Sigmoid colon (tissue), 4 donors: ENCODE measurements around the gene FMNL3.

Source experiments
- EP300 ChIP-seq, 4 donors: sonication (generic); formaldehyde crosslinking; IDR thresholded peaks; one replicate each; pipeline ENCODE4 v1.6.1; 2017; ENCODE audit warnings: antibody characterized with exemption in 4 of 4
- POLR2AphosphoS5 ChIP-seq, 4 donors: sonication (generic); formaldehyde crosslinking; IDR thresholded peaks; one replicate each; pipeline ENCODE4 v1.6.1; 2017; ENCODE audit warnings: antibody characterized with exemption in 4 of 4
- TF ChIP-seq, protein P1 (sequence below), 4 experiments: fragments of 450-650 bp in 3 of 4; fragments of 200-600 bp in 1 of 4; IDR thresholded peaks; one replicate each; pipeline ENCODE4 v1.5.1; 2016 to 2019; ENCODE audit warnings: antibody characterized with exemption in 4 of 4, mild to moderate bottlenecking in 3 of 4, moderate library complexity in 2 of 4

DNA sequence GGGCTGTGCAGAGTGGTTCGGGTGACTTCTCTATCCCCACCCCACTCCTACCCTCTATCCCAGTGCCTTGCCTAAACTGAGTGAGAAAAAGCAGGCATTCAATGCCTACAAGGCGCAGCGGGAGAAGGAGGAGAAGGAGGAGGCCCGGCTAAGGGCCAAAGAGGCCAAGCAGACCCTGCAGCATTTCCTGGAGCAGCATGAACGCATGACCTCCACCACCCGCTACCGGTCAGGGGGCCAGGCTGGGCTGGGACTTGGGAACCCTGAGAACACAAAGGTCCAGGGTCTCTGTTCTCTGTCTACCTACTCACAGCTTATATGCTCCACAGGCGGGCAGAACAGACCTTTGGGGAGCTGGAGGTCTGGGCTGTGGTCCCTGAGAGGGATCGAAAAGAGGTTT, 72.2 kb downstream of the FMNL3 start:
- TF ChIP-seq, protein P1, sequence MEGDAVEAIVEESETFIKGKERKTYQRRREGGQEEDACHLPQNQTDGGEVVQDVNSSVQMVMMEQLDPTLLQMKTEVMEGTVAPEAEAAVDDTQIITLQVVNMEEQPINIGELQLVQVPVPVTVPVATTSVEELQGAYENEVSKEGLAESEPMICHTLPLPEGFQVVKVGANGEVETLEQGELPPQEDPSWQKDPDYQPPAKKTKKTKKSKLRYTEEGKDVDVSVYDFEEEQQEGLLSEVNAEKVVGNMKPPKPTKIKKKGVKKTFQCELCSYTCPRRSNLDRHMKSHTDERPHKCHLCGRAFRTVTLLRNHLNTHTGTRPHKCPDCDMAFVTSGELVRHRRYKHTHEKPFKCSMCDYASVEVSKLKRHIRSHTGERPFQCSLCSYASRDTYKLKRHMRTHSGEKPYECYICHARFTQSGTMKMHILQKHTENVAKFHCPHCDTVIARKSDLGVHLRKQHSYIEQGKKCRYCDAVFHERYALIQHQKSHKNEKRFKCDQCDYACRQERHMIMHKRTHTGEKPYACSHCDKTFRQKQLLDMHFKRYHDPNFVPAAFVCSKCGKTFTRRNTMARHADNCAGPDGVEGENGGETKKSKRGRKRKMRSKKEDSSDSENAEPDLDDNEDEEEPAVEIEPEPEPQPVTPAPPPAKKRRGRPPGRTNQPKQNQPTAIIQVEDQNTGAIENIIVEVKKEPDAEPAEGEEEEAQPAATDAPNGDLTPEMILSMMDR (IDR thresholded peaks at IDR 0.05), result no peak
- TF ChIP-seq EP300 (IDR thresholded peaks at IDR 0.05) (no peak), POLR2AphosphoS5 (IDR thresholded peaks at IDR 0.05) (no peak)
